MM.1S (cell line): ENCODE data around the gene ZDBF2.
"Not testable (repeated sequence)": the region's sequence is repeated elsewhere in the genome, so short reads cannot be mapped to it uniquely, and the experiment has no call there.

Experiments used
- CTCF ChIP-seq: fragments of 300-600 bp; sonication (generic); IDR thresholded peaks from 2 replicates; pipeline ENCODE4 v1.5.1; 2016; ENCODE audit warnings: antibody characterized with exemption, low read length, mixed read lengths
- EZH2 ChIP-seq: fragments of 300-600 bp; sonication (generic); optimal IDR thresholded peaks from 2 replicates; pipeline ENCODE3; 2017; ENCODE audit warnings: low read depth, mild to moderate bottlenecking, antibody characterized with exemption, low read length, mixed read lengths
- EZH2phosphoT487 ChIP-seq: fragments of 300-600 bp; sonication (generic); IDR thresholded peaks from 2 replicates; pipeline ENCODE4 v1.6.1; 2018; ENCODE audit warnings: antibody characterized with exemption, low read length

- TF ChIP-seq EZH2phosphoT487, CTCF, EZH2: not testable (repeated sequence)
These were observed 15.8 kb upstream of the ZDBF2 start for GRCh38 chr2:206258615-206259014.
